Lower lobe of right lung (tissue), 2 donors: Measurements from ENCODE around the gene GSTT2. TPM values are rescaled to one million over a fixed set of nuclear protein-coding genes. Genes with fewer than 3 reads are reported as not detected.
"Not testable (repeated sequence)": the region's sequence is repeated elsewhere in the genome, so short reads cannot be mapped to it uniquely, and the experiment has no call there.

Source experiments
- ATAC-seq, 2 donors: fragments of 200-7000 bp; cut with Tn5 transposase; one replicate each; pipeline ENCODE4 v1.9.1; 2020 to 2022; ENCODE audit warnings: mild to moderate bottlenecking in 2 of 2, moderate library complexity in 2 of 2
- DNase-seq: peaks from one replicate; pipeline ENCODE4 v3.0.0-alpha.2; 2020
- H3K27ac ChIP-seq: fragments of 200-600 bp; one replicate; pipeline ENCODE4 v1.8.0; 2022
- H3K27me3 ChIP-seq: fragments of 200-600 bp; one replicate; pipeline ENCODE4 v1.8.0; 2022; ENCODE audit warnings: low read depth
- H3K36me3 ChIP-seq: fragments of 200-600 bp; one replicate; pipeline ENCODE4 v1.8.0; 2022; ENCODE audit warnings: mild to moderate bottlenecking
- H3K4me1 ChIP-seq: fragments of 200-600 bp; one replicate; pipeline ENCODE4 v1.8.0; 2022
- H3K4me3 ChIP-seq: fragments of 200-600 bp; one replicate; pipeline ENCODE4 v1.8.0; 2022; ENCODE audit warnings: mild to moderate bottlenecking
- H3K9me3 ChIP-seq: fragments of 200-600 bp; one replicate; pipeline ENCODE4 v1.8.0; 2022
- intact Hi-C: fragments of 100-400 bp; cut with DNase I; formaldehyde crosslinking; loops from one replicate; pipeline ENCODE4 v1.11.0; 2022
- long read RNA-seq: library from polyadenylated mRNA; unstranded; transcript quantifications from one replicate; pipeline ENCODE4 v2.0.0, GENCODE V29; 2021
- total RNA-seq: library from RNA; stranded (reverse); fragmentation: NEBNext Ultra II Directional; extraction: Animal tissue kit (Norgen Biotek cat#: 25700); gene quantifications from one replicate; pipeline ENCODE4 v1.2.1, GENCODE V29; 2021
- TF ChIP-seq, protein P1 (sequence below): fragments of 200-600 bp; IDR thresholded peaks from one replicate; pipeline ENCODE4 v1.8.0; 2022; ENCODE audit warnings: antibody characterized with exemption, mild to moderate bottlenecking
- donor health status: DM: no; HTN: yes; CAD: no; lungs with severe emphysema.

Gene GSTT2
- 3.0 TPM for total RNA-seq
- long read RNA-seq, partial matches to known transcripts = 4 of 5 reads
- long read RNA-seq, other reads (novel, unspliced or antisense) = 1 of 5 reads

DNA sequence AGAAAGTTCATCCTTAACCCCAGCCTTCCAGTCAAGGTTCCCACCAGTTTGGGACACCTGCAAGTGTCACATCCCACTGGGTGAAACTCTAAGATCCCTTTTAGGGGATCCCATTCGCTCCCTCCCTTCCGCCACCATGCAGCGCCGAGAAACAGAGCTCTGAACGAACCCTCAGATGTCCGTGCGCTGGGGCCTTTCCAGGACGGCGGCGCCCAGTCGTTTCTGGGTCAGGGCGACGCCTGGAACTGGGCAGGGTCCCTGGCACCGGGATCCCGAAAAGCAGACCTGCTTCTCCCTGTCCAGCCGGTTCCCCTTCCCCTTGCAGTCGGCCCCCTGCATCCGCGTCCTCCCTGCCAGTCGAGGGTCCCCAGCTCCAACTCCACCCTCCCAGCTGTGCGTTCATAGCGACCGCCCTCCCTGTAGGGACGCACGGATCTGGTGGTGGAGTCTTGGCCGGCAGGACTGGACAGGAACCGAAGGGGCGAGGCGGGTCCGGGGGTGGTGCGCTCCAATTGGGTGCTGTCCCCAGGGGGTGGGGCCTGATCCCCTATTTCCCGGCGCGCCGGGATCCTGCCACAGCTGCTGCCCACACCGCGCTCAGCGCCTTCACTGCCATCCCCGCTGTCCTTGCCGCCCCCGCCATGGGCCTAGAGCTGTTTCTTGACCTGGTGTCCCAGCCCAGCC is at the start of gene GSTT2:
TSS of gene GSTT2 (plus strand) at position 578 of the 684 bp plus-strand sequence.
- not testable (repeated sequence) for H3K27ac ChIP-seq, H3K27me3 ChIP-seq, H3K9me3 ChIP-seq, H3K36me3 ChIP-seq, H3K4me1 ChIP-seq, DNase-seq
- peak within 1 kb of the TSS; percentile 29 for H3K4me3 ChIP-seq
- intact Hi-C loops = loop anchor here (10.0 kb wide), 1 partner anchor 55 kb away; no protein-coding TSS in a partner anchor
- ATAC-seq = peak; percentile 94 to 98

DNA sequence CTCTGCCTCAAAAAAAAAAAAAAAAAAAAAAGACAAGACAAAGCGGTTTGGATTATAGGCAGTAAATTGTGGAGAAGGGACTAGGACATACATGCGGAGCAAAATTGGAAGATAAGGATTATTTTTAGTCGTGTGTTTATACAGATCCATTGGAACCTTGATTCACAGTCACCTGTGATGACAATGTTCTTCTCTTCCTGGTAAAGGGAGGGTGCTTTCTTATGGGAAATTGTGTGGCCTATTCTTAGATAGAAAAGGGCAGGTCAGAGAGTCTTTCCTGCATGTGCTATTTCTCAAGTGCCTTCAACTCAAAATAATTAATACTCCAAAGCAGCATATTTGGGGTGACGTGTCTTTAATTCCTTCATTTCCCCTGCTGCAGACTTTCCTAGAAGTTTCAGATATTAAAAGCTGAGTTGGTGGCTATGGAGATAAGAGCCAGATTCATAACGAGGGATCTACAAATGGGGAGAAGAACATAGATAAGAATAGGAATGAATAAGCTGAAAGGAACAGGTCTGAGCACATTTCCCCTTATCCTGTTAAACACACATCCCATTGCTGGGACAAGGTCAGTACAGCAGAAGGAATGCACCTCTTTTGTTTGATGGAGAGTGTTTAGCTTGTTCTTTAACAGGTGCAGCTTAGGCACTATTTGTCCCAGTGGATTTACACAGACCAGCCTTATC is 41.5 kb upstream of the GSTT2 start:
- intact Hi-C loops = no loop called here
- Histone ChIP-seq H3K27ac (peak overlapping the region; percentile 22), H3K36me3 (no peaks in the 10 kb centered on the region), H3K27me3 (no peaks in the 10 kb centered on the region), H3K9me3 (no peaks in the 10 kb centered on the region), H3K4me3 (no peak overlapping the region), H3K4me1 (no peaks in the 10 kb centered on the region)
- DNase-seq (no peak), ATAC-seq (peak; percentile 80 to 90)
- TF ChIP-seq, protein P1, sequence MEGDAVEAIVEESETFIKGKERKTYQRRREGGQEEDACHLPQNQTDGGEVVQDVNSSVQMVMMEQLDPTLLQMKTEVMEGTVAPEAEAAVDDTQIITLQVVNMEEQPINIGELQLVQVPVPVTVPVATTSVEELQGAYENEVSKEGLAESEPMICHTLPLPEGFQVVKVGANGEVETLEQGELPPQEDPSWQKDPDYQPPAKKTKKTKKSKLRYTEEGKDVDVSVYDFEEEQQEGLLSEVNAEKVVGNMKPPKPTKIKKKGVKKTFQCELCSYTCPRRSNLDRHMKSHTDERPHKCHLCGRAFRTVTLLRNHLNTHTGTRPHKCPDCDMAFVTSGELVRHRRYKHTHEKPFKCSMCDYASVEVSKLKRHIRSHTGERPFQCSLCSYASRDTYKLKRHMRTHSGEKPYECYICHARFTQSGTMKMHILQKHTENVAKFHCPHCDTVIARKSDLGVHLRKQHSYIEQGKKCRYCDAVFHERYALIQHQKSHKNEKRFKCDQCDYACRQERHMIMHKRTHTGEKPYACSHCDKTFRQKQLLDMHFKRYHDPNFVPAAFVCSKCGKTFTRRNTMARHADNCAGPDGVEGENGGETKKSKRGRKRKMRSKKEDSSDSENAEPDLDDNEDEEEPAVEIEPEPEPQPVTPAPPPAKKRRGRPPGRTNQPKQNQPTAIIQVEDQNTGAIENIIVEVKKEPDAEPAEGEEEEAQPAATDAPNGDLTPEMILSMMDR = no peak

DNA sequence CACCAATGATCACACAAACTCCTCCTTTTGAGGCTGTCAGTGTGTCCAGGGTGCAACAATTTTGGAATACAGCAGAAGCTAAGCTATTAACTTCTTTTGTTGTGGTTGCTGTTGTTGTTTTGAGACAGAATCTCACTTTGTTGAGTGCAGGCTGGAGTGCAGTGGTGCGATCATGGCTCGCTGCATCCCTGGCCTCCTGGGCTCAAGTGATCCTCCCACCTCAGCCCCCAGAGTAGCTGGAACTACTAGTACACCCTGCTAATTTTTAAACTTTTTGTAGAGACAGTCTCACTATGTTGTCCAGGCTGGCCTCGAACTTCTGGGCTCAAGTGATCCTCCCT is 40.9 kb upstream of the GSTT2 start:
- Histone ChIP-seq H3K9me3 (no peaks in the 10 kb centered on the region), H3K27me3 (no peaks in the 10 kb centered on the region), H3K27ac (peak overlapping the region; percentile 22), H3K4me3 (no peak overlapping the region), H3K36me3 (no peaks in the 10 kb centered on the region), H3K4me1 (no peaks in the 10 kb centered on the region)
- ATAC-seq (no peak), DNase-seq (no peak)
- TF ChIP-seq, protein P1 = no peak
- intact Hi-C loops = no loop called here

DNA sequence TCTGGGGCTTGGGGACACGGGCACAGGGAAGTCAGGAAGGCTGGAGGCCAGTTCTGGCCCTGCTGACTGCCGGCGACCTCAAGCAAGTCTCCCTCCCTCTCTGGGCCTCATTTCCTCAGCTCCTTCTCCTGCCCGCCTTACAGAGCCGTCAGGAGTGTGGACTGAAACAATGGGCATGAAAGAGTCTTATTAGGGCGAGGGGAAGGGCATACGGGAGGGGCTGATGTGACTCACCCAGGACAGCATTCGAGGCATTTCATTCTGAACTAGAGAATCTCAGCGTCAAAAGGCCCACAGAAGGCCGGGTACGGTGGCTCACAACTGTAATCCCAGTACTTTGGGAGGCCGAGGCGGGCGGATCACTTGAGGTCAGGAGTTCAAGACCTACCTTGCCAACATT is 39.8 kb upstream of the GSTT2 start:
- H3K27me3 ChIP-seq, H3K36me3 ChIP-seq, H3K4me3 ChIP-seq, H3K9me3 ChIP-seq, DNase-seq, intact Hi-C loops, H3K27ac ChIP-seq, H3K4me1 ChIP-seq: not testable (repeated sequence)
- peak in 1 of 2 donors; percentile 25 for ATAC-seq

DNA sequence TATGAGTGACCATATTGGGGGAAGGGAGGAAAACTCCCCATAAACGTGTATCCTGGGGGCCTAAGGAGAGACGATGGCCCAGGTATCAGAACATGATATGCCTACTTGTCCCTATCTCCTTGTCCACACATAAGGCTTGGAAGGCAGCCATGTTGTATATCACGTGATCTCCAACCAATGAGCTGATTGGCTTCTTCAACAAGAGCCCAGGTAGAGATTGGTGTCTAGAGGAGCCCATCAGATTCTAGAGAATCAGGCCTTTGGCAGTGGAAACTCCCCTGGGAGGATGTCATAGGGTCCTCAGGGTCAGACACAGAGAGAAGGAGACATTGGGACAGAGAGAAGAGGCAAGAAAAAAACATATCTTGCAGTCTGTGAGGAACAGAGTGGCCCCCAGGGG is 32.5 kb upstream of the GSTT2 start:
- H3K27ac ChIP-seq, H3K36me3 ChIP-seq, ATAC-seq, H3K4me3 ChIP-seq, DNase-seq, H3K27me3 ChIP-seq, H3K4me1 ChIP-seq, H3K9me3 ChIP-seq, intact Hi-C loops: not testable (repeated sequence)

DNA sequence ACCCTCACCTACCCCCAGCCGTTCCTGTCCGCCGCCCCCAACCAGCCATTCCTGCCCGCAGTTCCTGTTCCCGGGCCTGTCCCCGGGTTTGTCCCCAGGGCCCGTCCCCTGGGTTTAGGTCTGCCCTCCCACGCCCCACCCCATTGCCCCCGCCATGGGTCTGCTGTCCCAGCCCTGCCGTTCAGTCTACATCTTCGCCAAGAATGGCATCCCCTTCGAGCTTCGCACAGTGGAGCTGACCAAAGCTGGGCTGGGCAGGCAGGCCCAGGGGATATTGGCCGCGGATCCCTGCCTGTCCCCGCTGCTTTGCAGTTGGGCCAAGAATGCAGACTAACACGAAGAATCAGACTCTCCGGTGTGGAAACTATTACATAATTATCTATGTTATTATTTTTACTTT is 30.2 kb upstream of the GSTT2 start:
- H3K27me3 ChIP-seq, H3K27ac ChIP-seq, H3K4me3 ChIP-seq, H3K36me3 ChIP-seq, ATAC-seq, intact Hi-C loops, H3K4me1 ChIP-seq, DNase-seq, H3K9me3 ChIP-seq: not testable (repeated sequence)

DNA sequence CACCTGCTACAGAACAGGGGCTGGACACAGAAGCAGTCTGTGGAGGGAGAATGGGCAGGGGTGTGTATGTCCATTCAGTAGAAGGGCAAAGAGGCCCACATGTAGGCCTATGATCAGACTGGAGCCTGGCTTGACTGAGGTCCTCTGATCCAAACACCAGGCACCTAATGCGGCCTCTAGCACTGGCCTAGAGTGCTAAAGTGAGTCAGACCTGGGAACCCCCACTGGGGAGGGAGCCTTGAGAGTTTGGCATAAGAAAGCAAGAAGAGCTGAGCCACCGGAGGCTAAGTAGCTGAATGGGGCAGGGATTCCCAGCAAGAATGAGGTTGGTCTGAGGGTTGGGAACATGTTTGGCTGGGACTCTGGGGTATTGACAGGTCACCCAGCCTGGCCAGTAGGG is 28.6 kb upstream of the GSTT2 start:
- H3K36me3 ChIP-seq, H3K4me1 ChIP-seq, H3K27me3 ChIP-seq, H3K4me3 ChIP-seq, H3K9me3 ChIP-seq, intact Hi-C loops, DNase-seq, H3K27ac ChIP-seq: not testable (repeated sequence)
- ATAC-seq = peak in 1 of 2 donors; percentile 22

DNA sequence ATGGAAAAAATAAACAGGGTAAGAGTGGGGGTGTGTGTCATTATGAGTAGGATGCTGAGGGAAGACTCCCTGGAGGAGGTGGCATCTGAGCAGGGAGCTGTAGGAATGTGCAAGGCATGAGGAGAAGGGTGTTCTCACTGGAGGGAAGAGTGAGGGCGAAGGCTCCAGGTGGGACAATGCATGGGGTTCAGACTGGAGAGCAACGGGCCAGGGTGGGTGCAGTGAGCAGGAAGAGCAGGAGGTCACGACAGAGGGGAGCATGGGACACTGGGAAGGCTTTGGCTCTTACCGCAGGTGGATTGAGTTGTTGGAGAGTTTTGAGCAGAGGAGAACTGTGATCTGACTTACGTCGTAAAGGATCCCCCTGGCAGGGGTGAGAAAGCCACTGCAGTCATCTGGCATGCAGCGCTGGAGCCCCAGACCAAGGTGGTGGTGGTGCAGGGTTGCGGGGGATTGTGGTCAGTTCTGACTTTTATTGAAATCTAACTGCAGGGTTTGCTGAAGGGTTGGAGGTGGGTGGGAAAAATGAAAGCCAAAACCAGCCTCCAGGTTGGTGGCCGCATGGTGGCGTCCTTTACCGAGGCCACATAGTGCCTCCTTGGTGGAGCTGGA is 27.0 kb upstream of the GSTT2 start:
- H3K27ac ChIP-seq, intact Hi-C loops, H3K36me3 ChIP-seq, H3K27me3 ChIP-seq, DNase-seq, ATAC-seq, H3K4me3 ChIP-seq, H3K4me1 ChIP-seq, H3K9me3 ChIP-seq: not testable (repeated sequence)

DNA sequence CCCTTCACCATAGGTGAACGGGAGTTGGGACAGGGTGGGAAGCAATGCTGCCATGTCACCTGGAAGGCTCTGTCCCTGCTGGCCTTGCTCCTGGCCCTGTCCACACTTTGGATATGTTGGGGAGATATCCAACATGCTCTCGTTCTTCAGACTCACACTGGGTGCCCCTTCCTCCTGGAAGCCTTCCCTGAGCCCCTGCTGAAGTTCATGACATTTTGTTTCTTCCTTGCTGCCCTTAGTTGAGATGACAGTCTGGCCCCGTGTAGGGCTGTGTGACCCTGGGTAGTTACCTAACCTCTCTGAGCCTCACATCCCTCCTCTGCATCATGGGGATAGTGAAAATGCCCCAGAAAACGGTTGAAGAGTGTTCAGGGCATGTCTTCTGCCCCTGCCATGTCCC is 26.4 kb upstream of the GSTT2 start:
- H3K36me3 ChIP-seq, H3K27me3 ChIP-seq, DNase-seq, H3K27ac ChIP-seq, intact Hi-C loops, H3K4me3 ChIP-seq, H3K4me1 ChIP-seq, H3K9me3 ChIP-seq, ATAC-seq: not testable (repeated sequence)

DNA sequence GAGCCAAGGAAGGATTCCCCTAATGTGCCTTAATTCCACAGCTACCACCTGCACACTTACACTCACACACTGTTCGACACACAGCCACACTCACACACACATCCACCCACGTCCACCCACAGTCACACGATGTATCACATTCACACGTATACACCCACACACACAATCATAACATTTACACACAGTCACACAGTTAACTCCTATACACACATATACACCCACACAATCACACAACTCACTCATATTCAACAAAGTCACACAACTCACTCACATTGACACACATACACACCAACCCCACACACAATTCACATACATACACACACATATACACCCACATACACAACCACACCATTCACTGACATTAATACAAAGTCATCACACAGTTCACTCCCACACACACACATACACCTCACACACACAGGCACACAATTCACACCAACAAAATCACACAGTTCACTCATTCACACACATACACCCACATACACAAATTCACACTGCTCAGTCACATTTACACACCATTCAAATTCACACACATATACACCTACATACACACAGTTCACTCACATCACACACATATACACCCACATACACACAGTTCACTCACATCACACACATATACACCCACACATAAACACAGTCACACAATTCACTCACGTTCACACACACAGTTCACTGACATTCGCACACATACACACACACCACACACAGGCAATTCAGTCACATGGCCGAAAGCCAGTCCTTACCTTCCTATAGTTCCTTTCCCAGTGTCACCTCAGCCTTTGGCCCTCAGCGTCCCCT is 25.5 kb upstream of the GSTT2 start:
- H3K27me3 ChIP-seq, H3K27ac ChIP-seq, DNase-seq, H3K4me1 ChIP-seq, H3K9me3 ChIP-seq, intact Hi-C loops, ATAC-seq, H3K4me3 ChIP-seq, H3K36me3 ChIP-seq: not testable (repeated sequence)

DNA sequence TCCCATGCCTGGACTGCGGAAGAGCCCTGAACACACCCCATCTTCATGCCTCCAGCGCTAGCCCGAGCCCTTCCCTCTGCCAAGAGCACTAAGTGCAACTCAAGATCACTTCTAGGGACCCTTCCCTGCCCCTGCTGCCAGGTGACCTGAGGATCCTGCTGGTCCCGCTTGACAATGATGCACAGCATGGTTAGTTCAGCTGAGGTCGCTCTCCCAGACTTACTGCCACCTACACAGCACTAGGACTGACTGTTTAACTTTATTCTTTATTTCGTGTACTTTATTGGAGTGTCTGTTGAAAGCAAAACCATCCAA is 25.0 kb upstream of the GSTT2 start:
- H3K4me1 ChIP-seq, intact Hi-C loops, H3K9me3 ChIP-seq, H3K27ac ChIP-seq, H3K27me3 ChIP-seq, H3K36me3 ChIP-seq, ATAC-seq, DNase-seq, H3K4me3 ChIP-seq: not testable (repeated sequence)
